OCI-LY1 (cell line): ENCODE data around the gene METRN.

Source experiments
- H2AFZ ChIP-seq: fragments of 200-600 bp; sonication (generic), shearing (Covaris generic); 2 replicates; pipeline ENCODE4 v1.6.0; 2014; ENCODE audit warnings: antibody characterized with exemption, mild to moderate bottlenecking, low read length
- H3F3A ChIP-seq: fragments of 200-600 bp; sonication (generic), shearing (Covaris generic); 2 replicates; pipeline ENCODE4 v1.6.0; 2014; ENCODE audit warnings: mild to moderate bottlenecking, antibody characterized with exemption, low read length, moderate library complexity; ENCODE audit not compliant: insufficient read depth
- H3K27ac ChIP-seq: fragments of 200-600 bp; sonication (generic); 2 replicates; pipeline ENCODE4 v1.5.1; 2014; ENCODE audit warnings: low read length, mixed run types, mild to moderate bottlenecking, low read depth; ENCODE audit not compliant: poor library complexity, severe bottlenecking
- H3K27me3 ChIP-seq: fragments of 200-600 bp; sonication (generic); 2 replicates; pipeline ENCODE4 v1.6.0; 2014; ENCODE audit warnings: antibody characterized with exemption, mild to moderate bottlenecking, low read length, moderate library complexity; ENCODE audit not compliant: insufficient read depth
- H3K36me3 ChIP-seq: fragments of 200-600 bp; sonication (generic); 2 replicates; pipeline ENCODE4 v1.6.1; 2014; ENCODE audit warnings: mild to moderate bottlenecking, antibody characterized with exemption, low read length, moderate library complexity, mixed read lengths; ENCODE audit not compliant: insufficient read depth
- H3K4me1 ChIP-seq: fragments of 200-600 bp; sonication (generic); 2 replicates; pipeline ENCODE4 v1.5.1; 2014; ENCODE audit warnings: mild to moderate bottlenecking, low read length, moderate library complexity; ENCODE audit not compliant: insufficient read depth, severe bottlenecking
- H3K4me2 ChIP-seq: fragments of 200-600 bp; sonication (generic), shearing (Covaris generic); 2 replicates; pipeline ENCODE4 v1.6.1; 2014; ENCODE audit warnings: low read length
- H3K4me3 ChIP-seq: fragments of 200-600 bp; sonication (generic); 2 replicates; pipeline ENCODE4 v1.5.1; 2014; ENCODE audit warnings: low read length, low read depth, mild to moderate bottlenecking, mixed read lengths; ENCODE audit not compliant: poor library complexity, severe bottlenecking
- H3K79me2 ChIP-seq: fragments of 200-600 bp; shearing (Covaris generic); 2 replicates; pipeline ENCODE4 v1.6.1; 2016; ENCODE audit warnings: mixed run types, low read length, mixed read lengths; ENCODE audit not compliant: insufficient read depth
- H3K9ac ChIP-seq: fragments of 200-600 bp; sonication (generic), shearing (Covaris generic); 2 replicates; pipeline ENCODE4 v1.6.1; 2014; ENCODE audit warnings: mild to moderate bottlenecking, low read length, mixed read lengths
- H3K9me2 ChIP-seq: fragments of 200-600 bp; sonication (generic), shearing (Covaris generic); 2 replicates; pipeline ENCODE4 v1.6.1; 2014; ENCODE audit warnings: low read depth, mild to moderate bottlenecking, low read length, mixed read lengths
- H3K9me3 ChIP-seq: fragments of 200-600 bp; shearing (Covaris generic); 2 replicates; pipeline ENCODE4 v1.6.1; 2014; ENCODE audit warnings: low read length, mixed read lengths
- H4K20me1 ChIP-seq: fragments of 200-600 bp; sonication (generic), shearing (Covaris generic); 2 replicates; pipeline ENCODE4 v1.6.0; 2016; ENCODE audit warnings: mild to moderate bottlenecking, low read length; ENCODE audit not compliant: insufficient read depth
- EZH2 ChIP-seq: fragments of 200-600 bp; sonication (generic), shearing (Covaris generic); IDR thresholded peaks from 2 replicates; pipeline ENCODE4 v1.8.0; 2017; ENCODE audit warnings: borderline replicate concordance, mixed run types, mild to moderate bottlenecking, antibody characterized with exemption, low read length, moderate library complexity, mixed read lengths
- TF ChIP-seq, protein P1 (sequence below): fragments of 200-600 bp; sonication (generic), shearing (Covaris generic); IDR thresholded peaks from 2 replicates; pipeline ENCODE4 v1.5.1; 2017; ENCODE audit warnings: mild to moderate bottlenecking, antibody characterized with exemption, low read length, moderate library complexity, mixed read lengths

METRN gene

DNA sequence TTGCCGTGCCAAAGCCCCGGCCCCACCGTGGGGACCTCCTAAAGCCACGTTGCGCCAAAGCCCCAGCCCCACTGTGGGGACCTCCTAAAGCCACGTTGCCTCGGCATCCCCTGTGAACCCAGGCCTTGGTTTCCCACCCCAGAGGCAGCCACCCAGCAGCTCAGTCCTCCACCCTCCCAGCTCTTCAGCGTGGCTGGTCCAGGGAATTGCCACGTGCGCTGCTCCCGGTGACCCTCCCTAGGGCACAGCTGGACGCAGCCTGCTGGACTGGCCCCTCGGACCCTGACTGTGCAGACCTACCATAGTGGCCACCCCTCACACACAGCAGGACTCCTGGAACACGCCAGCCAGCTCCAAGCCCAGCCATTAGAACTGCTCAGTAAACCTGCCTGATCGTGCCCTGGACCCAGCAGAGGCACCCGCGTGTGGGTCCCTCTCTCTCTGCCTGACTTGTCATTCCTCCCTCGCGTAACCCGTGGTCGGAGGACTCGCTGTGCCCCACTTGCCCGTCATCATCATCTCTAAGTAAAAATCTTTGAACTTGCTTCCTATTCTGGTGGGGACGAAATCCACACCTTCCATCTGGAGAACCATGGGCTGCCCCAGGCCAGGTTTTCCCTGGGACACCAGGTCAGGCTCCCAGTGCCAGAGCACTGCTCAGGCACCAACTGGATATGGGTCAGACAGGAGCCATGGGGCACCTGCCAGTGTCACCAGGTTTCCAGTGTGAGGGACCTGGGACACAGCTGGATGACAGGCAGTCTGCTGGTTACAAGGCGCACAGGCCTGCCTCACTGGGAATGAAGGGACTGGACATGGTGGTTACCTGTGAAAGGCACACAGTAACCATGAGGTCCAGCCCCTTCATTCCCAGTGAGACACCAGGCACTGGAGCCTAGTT lies 20.3 kb downstream of the METRN start:
- H3K36me3 ChIP-seq: peaks cover 64% of the 10 kb centered on the region
- H3K27me3 ChIP-seq: no peaks in the 10 kb centered on the region
- no peak overlapping the region for H2AFZ ChIP-seq
- H3K9me2 ChIP-seq: no peaks in the 10 kb centered on the region
- no peak overlapping the region for H3K4me3 ChIP-seq
- H3K9ac ChIP-seq: no peak overlapping the region
- H3K79me2 ChIP-seq: no peaks in the 10 kb centered on the region
- no peaks in the 10 kb centered on the region for H3K9me3 ChIP-seq
- no peaks in the 10 kb centered on the region for H4K20me1 ChIP-seq
- H3F3A ChIP-seq: no peaks in the 10 kb centered on the region
- peaks cover 45% of the 10 kb centered on the region for H3K4me1 ChIP-seq
- H3K4me2 ChIP-seq: no peak overlapping the region
- TF ChIP-seq, protein P1, sequence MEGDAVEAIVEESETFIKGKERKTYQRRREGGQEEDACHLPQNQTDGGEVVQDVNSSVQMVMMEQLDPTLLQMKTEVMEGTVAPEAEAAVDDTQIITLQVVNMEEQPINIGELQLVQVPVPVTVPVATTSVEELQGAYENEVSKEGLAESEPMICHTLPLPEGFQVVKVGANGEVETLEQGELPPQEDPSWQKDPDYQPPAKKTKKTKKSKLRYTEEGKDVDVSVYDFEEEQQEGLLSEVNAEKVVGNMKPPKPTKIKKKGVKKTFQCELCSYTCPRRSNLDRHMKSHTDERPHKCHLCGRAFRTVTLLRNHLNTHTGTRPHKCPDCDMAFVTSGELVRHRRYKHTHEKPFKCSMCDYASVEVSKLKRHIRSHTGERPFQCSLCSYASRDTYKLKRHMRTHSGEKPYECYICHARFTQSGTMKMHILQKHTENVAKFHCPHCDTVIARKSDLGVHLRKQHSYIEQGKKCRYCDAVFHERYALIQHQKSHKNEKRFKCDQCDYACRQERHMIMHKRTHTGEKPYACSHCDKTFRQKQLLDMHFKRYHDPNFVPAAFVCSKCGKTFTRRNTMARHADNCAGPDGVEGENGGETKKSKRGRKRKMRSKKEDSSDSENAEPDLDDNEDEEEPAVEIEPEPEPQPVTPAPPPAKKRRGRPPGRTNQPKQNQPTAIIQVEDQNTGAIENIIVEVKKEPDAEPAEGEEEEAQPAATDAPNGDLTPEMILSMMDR: no peak
- TF ChIP-seq EZH2: no peak
- H3K27ac ChIP-seq: peak overlapping the region; percentile 97

DNA sequence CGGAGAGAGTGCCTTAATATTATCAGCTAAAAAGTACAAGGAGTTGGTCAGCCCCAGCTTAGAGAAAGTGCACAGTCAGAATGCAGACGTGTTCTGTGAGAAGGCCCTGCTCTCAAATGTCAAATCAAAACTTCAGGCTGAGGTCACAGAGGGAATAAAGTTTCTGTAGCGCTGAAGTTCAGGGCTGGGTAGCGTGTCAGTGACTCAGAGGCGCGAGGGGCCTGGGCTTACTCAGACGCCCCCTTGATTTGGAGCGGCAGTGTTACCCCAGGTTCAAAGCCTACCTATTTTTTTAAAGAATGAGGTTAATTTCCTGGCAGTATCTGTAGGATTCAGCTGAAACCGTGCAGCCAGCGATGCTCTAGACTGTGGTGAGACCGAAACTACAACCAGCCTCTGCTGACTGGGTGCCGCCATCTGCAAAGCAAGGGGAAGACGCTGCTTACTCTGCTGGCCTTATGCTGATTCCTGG lies 21.1 kb downstream of the METRN start:
- H3K4me2 ChIP-seq: no peak overlapping the region
- H4K20me1 ChIP-seq: no peaks in the 10 kb centered on the region
- H3K4me3 ChIP-seq: no peak overlapping the region
- H2AFZ ChIP-seq: no peak overlapping the region
- H3K9ac ChIP-seq: peak overlapping the region; percentile 4; the same call in 1 of the 2 replicates
- TF ChIP-seq EZH2: no peak
- TF ChIP-seq, protein P1: no peak
- H3K9me2 ChIP-seq: no peaks in the 10 kb centered on the region
- no peaks in the 10 kb centered on the region for H3K79me2 ChIP-seq
- no peaks in the 10 kb centered on the region for H3F3A ChIP-seq
- H3K36me3 ChIP-seq: peaks cover 58% of the 10 kb centered on the region
- H3K27ac ChIP-seq: peak overlapping the region; percentile 97
- no peaks in the 10 kb centered on the region for H3K27me3 ChIP-seq
- peaks cover 45% of the 10 kb centered on the region for H3K4me1 ChIP-seq
- H3K9me3 ChIP-seq: no peaks in the 10 kb centered on the region

DNA sequence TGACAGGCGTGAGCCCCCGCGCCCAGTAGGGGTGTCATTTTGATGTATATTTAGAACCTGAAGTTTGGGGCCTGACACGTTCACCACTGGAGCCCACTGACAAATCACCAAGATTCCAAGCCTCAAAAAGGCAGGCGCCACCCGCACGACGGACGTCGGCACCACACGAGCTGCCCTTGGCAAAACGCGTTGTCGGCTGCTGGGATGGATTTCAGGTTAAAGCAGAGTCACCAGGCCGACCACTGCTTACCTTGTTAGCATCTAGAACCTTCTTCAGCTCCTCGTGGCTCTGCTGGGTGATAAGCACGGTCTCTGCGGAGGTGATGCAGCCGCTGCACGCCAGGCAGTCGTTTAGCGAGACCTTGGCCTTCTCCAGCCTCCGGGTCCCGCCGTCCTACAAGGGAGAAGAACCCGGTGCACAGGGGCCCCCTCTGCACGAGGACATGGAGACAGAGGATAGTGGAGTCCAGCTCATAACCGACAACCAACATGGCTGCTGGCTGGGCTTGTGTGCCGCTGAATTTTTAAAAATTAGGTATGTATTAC lies 22.1 kb downstream of the METRN start:
- peak overlapping the region; percentile 97 for H3K27ac ChIP-seq
- peaks cover 48% of the 10 kb centered on the region for H3K36me3 ChIP-seq
- peak overlapping the region; percentile 69; the same call in 1 of the 2 replicates for H3K9ac ChIP-seq
- H3K79me2 ChIP-seq: no peaks in the 10 kb centered on the region
- H3K4me3 ChIP-seq: peak overlapping the region; percentile 51
- H3K4me1 ChIP-seq: peaks cover 49% of the 10 kb centered on the region
- no peaks in the 10 kb centered on the region for H3K9me3 ChIP-seq
- peak overlapping the region; percentile 70 for H3K4me2 ChIP-seq
- no peaks in the 10 kb centered on the region for H4K20me1 ChIP-seq
- TF ChIP-seq EZH2: no peak
- TF ChIP-seq, protein P1: no peak
- H3K9me2 ChIP-seq: no peaks in the 10 kb centered on the region
- H3K27me3 ChIP-seq: no peaks in the 10 kb centered on the region
- H2AFZ ChIP-seq: no peak overlapping the region
- H3F3A ChIP-seq: no peaks in the 10 kb centered on the region
